ENCODE measurements around the gene SSTR3. TPM values are rescaled to one million over a fixed set of nuclear protein-coding genes. Genes with fewer than 3 reads are reported as not detected.

Gene SSTR3
- total RNA-seq, 2 experiments from 2014 or later, result 10.1 to 11.3 TPM

GRCh38 chr22:37220543-37220981 is 8.3 kb upstream of the SSTR3 start:
- ATAC-seq (ENCODE audit: low read depth) (no peak), DNase-seq (no peak)
- Mint-ChIP-seq H3K27me3 (no peaks in the 10 kb centered on the region), H3K27ac (peak overlapping the region; percentile 93), H3K36me3 (peaks cover 51% of the 10 kb centered on the region), H3K4me1 (peaks cover 80% of the 10 kb centered on the region), H3K4me3 (peak overlapping the region; percentile 92), H3K9me3 (peaks cover 2% of the 10 kb centered on the region)
- POLR2A ChIA-PET, result interaction anchor here (1.5 to 12.1 kb wide), 7 partner anchors 10 to 141 kb away, joined by 4 to 327 read pairs (median 16); partner anchors contain the start of gene RAC2

DNA sequence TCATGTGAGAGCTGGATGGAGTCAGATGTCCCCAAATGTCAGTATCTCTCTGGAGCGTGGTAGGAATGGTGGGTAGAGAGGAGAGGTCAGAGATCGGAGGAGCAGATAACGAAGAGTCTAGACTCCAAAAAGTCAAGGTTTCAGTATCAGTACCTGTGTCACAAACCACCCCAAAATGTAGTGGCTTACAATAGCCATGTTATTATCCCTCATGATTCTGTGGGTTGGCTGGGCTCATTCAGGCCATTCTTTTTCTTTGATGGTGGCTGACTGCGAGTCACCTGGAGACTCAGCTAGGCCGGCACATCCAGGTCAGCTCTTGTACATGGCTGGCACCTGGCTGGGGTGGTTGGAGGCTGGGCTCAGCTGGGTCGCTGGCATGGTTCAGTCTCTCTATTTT is 7.3 kb upstream of the SSTR3 start:
- Mint-ChIP-seq H3K36me3 (peaks cover 45% of the 10 kb centered on the region), H3K4me3 (peak overlapping the region; percentile 92), H3K9me3 (peaks cover 2% of the 10 kb centered on the region), H3K4me1 (peaks cover 73% of the 10 kb centered on the region), H3K27me3 (no peaks in the 10 kb centered on the region), H3K27ac (peak overlapping the region; percentile 93)
- POLR2A ChIA-PET, result interaction anchor here (0.6 to 12.1 kb wide), 14 partner anchors 9 to 348 kb away, joined by 3 to 327 read pairs (median 8); partner anchors contain the start of genes IL2RB and RAC2
- DNase-seq, result no peak
- peak; percentile 6 for ATAC-seq (ENCODE audit: low read depth)

- peak; percentile 70 for ATAC-seq (ENCODE audit: low read depth)
- peaks cover 68% of the 10 kb centered on the region for H3K4me1 Mint-ChIP-seq
- peaks cover 41% of the 10 kb centered on the region for H3K36me3 Mint-ChIP-seq
- no peaks in the 10 kb centered on the region for H3K27me3 Mint-ChIP-seq
- peak overlapping the region; percentile 93 for H3K27ac Mint-ChIP-seq
- POLR2A ChIA-PET, result interaction anchor here (0.6 to 12.1 kb wide), 20 partner anchors 8 to 139 kb away, joined by 3 to 327 read pairs (median 4); partner anchors contain the start of genes IL2RB and RAC2
- peak overlapping the region; percentile 92 for H3K4me3 Mint-ChIP-seq
- peaks cover 2% of the 10 kb centered on the region for H3K9me3 Mint-ChIP-seq
- peak; percentile 64 for DNase-seq
Measured at GRCh38 chr22:37218771-37219411, 6.6 kb upstream of the SSTR3 start.

DNA sequence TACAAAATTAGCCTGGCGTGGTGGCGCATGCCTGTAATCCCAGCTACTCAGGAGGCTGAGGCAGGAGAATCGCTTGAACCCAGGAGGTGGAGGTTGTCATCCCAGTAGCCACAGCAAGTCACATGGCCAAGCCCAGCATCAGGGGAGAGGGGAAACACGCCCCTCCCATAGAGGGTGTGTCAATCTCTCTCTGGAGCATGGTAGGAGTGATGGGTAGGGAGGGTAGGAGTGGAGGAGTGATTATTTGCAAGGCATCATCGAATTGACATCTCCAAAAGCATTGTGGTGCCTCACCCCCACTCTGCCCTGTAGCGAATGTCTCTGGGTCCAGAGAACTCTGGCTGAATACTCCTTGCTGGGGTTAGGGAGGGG is 6.1 kb upstream of the SSTR3 start:
- Mint-ChIP-seq H3K36me3 (peaks cover 40% of the 10 kb centered on the region), H3K9me3 (peaks cover 2% of the 10 kb centered on the region), H3K4me1 (peaks cover 64% of the 10 kb centered on the region), H3K27me3 (no peaks in the 10 kb centered on the region), H3K27ac (peak overlapping the region; percentile 93), H3K4me3 (peak overlapping the region; percentile 92)
- ATAC-seq (ENCODE audit: low read depth) (peak; percentile 11), DNase-seq (no peak)
- POLR2A ChIA-PET, result interaction anchor here (0.6 to 12.1 kb wide), 16 partner anchors 8 to 198 kb away, joined by 3 to 327 read pairs (median 6); partner anchors contain the start of gene RAC2

DNA sequence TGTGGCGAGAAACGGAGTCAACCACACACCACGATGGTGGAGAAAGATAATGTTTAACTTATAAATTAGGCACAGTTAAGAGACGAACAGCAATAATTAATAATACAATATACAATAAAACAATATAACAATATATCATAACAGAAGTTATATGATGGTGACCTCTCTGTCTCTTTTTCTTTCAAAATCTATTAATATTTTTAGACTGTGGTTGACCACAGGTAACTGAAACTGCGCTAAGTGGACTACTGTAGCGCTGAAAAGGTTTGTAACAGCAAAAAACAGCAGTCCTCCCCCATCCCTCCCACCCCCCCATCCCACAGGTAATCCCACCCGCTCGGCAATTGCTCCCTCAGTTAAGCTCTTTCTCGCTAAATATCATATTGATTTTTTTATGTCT is 3.6 kb upstream of the SSTR3 start:
- H3K27me3 Mint-ChIP-seq, result no peaks in the 10 kb centered on the region
- DNase-seq, result no peak
- ATAC-seq (ENCODE audit: low read depth), result no peak
- POLR2A ChIA-PET, result interaction anchor here (0.6 to 12.1 kb wide), 4 partner anchors 8 to 50 kb away, joined by 3 to 327 read pairs (median 4); partner anchors contain the start of gene RAC2
- H3K4me1 Mint-ChIP-seq, result peaks cover 44% of the 10 kb centered on the region
- no peak overlapping the region for H3K27ac Mint-ChIP-seq
- H3K36me3 Mint-ChIP-seq, result peaks cover 34% of the 10 kb centered on the region
- no peak overlapping the region for H3K4me3 Mint-ChIP-seq
- no peaks in the 10 kb centered on the region for H3K9me3 Mint-ChIP-seq

GRCh38 chr22:37214731-37215030 is 2.4 kb upstream of the SSTR3 start:
- no peaks in the 10 kb centered on the region for H3K9me3 Mint-ChIP-seq
- no peaks in the 10 kb centered on the region for H3K27me3 Mint-ChIP-seq
- no peak for ATAC-seq (ENCODE audit: low read depth)
- H3K4me1 Mint-ChIP-seq, result peaks cover 36% of the 10 kb centered on the region
- no peak for DNase-seq
- POLR2A ChIA-PET, result no interaction called here
- H3K36me3 Mint-ChIP-seq, result peaks cover 27% of the 10 kb centered on the region
- no peak overlapping the region for H3K27ac Mint-ChIP-seq
- no peak overlapping the region for H3K4me3 Mint-ChIP-seq

DNA sequence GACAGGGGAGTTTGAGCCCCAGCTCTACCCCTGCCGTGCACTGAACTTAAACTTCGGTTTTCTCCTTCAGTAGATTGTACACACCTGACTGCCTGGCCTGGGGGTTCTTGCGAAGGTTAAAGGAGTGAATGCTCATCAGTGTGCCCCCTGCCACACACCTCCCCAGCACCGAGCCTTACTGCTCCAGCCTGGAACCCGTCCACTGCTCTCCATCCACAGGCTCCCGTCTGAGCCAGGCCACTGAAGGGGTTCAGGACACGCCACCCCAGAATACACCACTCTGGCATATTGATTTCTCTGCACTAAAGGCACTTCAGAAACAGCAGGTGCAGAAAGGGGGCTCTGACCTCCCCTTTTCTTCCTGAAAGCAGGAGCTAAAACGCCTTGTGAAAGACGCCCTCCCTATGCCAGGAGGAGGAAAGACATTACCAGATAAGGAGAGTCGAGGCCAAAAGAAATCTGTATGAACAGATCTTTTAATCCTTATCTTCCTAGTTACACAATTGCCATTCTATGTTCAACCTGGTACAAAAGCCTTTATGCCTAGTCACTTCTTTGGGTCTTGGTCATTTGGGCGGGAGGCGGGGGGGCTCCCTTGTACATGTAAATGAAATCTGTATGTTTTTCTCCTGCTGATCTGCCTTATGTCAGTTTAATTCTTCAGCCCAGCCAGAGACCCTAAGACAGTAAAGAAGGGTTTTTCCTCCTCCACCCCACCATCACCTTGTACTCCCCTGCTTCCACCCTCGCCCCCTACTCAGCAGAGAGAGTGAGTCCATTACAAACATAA is 1.9 kb upstream of the SSTR3 start:
- ATAC-seq (ENCODE audit: low read depth), result no peak
- no peak overlapping the region for H3K4me3 Mint-ChIP-seq
- peaks cover 32% of the 10 kb centered on the region for H3K4me1 Mint-ChIP-seq
- DNase-seq, result no peak
- H3K27ac Mint-ChIP-seq, result peak overlapping the region; percentile 7
- H3K27me3 Mint-ChIP-seq, result no peaks in the 10 kb centered on the region
- POLR2A ChIA-PET, result no interaction called here
- H3K36me3 Mint-ChIP-seq, result peaks cover 26% of the 10 kb centered on the region
- no peaks in the 10 kb centered on the region for H3K9me3 Mint-ChIP-seq

- Mint-ChIP-seq H3K4me3 (no peak overlapping the region), H3K4me1 (peaks cover 28% of the 10 kb centered on the region), H3K27ac (peak overlapping the region; percentile 7)
Measured at GRCh38 chr22:37213218-37213855, 1.1 kb upstream of the SSTR3 start.

GRCh38 chr22:37211866-37212173 is 457 bp downstream of the SSTR3 start:
- Mint-ChIP-seq H3K27me3 (peaks cover 2% of the 10 kb centered on the region), H3K9me3 (no peaks in the 10 kb centered on the region), H3K4me3 (no peak overlapping the region), H3K36me3 (peaks cover 21% of the 10 kb centered on the region), H3K4me1 (peaks cover 24% of the 10 kb centered on the region), H3K27ac (no peak overlapping the region)
- POLR2A ChIA-PET, result interaction anchor here (2.8 kb wide), 1 partner anchor 8 kb away, joined by 16 read pairs; no protein-coding TSS in a partner anchor
- ATAC-seq (ENCODE audit: low read depth) (no peak), DNase-seq (no peak)

More at GRCh38 chr22:37213218-37213855, 1.1 kb upstream of the SSTR3 start:
- ATAC-seq (ENCODE audit: low read depth), result no peak
- Mint-ChIP-seq H3K9me3 (no peaks in the 10 kb centered on the region), H3K27me3 (peaks cover 2% of the 10 kb centered on the region), H3K36me3 (peaks cover 26% of the 10 kb centered on the region)
- DNase-seq, result no peak
- POLR2A ChIA-PET, result no interaction called here

- peak; percentile 30 for DNase-seq
- H3K27ac Mint-ChIP-seq, result no peak overlapping the region
- no peak overlapping the region for H3K4me3 Mint-ChIP-seq
- H3K9me3 Mint-ChIP-seq, result no peaks in the 10 kb centered on the region
- peaks cover 2% of the 10 kb centered on the region for H3K27me3 Mint-ChIP-seq
- H3K36me3 Mint-ChIP-seq, result peaks cover 18% of the 10 kb centered on the region
- POLR2A ChIA-PET, result interaction anchor here (1.5 to 2.8 kb wide), 3 partner anchors 8 to 31 kb away, joined by 4 to 16 read pairs (median 13); no protein-coding TSS in a partner anchor
- no peak for ATAC-seq (ENCODE audit: low read depth)
- H3K4me1 Mint-ChIP-seq, result peaks cover 21% of the 10 kb centered on the region
Measured at GRCh38 chr22:37211075-37211865, 1.0 kb downstream of the SSTR3 start.

- H3K4me1 Mint-ChIP-seq, result peaks cover 15% of the 10 kb centered on the region
- peaks cover 16% of the 10 kb centered on the region for H3K36me3 Mint-ChIP-seq
- DNase-seq (peak; percentile 25), ATAC-seq (ENCODE audit: low read depth) (no peak)
- no peak overlapping the region for H3K27ac Mint-ChIP-seq
- H3K4me3 Mint-ChIP-seq, result no peak overlapping the region
- peaks cover 2% of the 10 kb centered on the region for H3K27me3 Mint-ChIP-seq
- POLR2A ChIA-PET, result interaction anchor here (1.4 to 2.8 kb wide), 5 partner anchors 9 to 130 kb away, joined by 4 to 16 read pairs (median 4); no protein-coding TSS in a partner anchor
- no peaks in the 10 kb centered on the region for H3K9me3 Mint-ChIP-seq
Measured at GRCh38 chr22:37210041-37210803, 2.1 kb downstream of the SSTR3 start.
